HG03139 (cell line): ENCODE data around the gene SLC35A2.

Experiments
- ATAC-seq: cut with Tn5 transposase; IDR thresholded peaks from one replicate; pipeline ENCODE4 v1.9.1; 2021; ENCODE audit not compliant: unreplicated experiment

SLC35A2 gene

DNA sequence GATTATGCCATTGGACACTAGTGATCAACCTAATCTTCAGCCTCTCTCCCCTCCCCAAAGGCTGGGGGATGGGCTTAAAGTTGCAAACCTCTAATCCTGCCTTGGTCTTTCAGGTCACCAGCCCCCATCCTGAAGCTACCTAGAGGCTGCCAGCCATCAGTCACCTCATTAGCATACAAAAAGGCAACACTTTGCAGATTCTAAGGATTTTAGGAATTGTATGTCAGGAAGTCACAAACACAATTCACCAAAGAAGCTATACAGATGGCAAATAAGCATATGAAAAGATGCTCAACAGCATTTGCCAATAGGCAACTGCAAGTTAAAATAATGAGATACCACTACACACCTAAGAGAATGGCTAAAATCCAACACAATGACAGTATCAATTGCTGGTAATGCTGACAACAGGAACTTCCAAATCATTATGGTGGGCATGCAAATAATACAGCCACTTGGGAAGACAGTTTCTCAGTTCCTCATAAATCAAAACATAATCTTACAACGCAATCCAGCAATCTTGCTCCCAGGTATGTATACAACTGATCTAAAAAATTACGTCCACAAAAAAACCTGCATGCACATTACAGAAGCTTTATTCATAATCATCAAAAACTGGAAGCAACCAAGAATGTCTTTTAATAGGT lies 16.4 kb upstream of the SLC35A2 start:
- ATAC-seq = no peak

DNA sequence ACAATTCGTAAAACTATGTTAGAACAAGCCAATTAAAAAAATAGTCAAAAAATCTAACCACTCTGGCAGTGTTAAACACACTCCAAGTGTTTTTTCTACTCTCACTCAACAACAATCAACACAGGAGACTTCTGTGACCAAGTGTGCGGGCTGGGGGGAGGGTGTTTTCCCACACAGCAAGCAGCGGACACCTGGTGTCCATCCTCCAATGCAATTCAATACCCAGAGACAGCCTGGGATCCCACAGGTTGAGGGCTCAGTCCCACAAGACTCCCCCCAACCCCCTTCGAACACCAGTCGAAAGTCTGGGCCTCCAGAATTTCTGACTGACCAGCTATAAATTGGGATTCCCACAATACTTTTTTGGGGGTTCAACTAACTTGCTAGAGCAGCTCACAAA lies 15.7 kb upstream of the SLC35A2 start:
- ATAC-seq = no peak

DNA sequence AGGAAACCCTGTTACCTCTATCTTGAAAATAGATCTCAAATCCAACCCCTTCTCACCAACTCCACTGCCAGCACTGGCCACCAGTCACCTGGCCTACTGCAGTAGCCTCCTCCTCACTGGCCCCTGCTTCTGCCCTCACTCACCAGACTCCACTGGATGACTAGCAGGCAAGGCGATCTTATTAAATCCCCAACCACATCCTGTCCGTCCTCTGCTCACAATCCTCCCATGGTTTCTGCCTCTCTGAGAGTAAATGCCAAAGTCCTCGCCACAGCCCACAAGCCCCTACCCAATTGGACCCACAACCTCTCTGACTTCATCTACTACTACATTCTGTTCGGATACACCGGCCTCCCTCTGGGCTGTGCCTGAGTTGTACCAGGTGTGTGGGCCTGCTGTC lies 12.8 kb upstream of the SLC35A2 start:
- no peak for ATAC-seq

DNA sequence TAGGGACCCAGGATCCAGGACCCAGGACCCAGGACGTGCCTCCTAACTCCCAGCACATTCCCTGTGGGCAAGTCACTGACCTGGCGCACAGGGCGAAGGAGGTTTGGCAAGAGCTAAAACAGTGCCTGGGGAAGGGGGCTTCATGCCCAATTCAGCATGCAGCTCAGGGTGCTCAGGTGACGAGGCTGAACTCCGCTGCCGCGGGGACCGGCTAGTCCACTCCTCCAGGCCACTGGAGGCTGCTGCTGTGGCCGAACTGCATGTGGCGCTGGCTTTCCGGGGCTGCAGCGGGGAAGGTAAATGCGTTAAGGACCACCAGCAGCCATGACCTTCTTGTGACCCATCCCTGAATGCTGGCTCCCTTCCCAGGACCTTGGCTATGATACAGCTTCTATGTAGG lies 12.3 kb upstream of the SLC35A2 start:
- no peak for ATAC-seq

DNA sequence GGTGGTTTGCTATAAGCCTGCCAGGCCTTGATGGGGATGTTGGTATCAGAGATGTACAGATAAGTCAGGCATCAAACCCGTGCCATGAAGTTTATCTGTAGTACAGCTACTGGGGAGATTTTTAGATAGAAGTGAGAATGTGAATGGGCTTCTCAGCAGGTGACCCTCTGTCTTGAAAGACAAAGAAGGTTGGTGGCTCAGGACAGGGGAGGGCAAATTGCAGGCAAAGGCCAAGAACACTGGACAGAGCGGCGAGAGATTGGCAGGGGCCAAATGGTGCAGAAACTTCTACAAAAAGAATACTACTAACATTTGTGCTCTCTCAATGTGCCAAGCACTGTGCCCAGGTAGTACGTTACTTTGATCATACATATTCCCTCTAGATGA lies 9.3 kb upstream of the SLC35A2 start:
- no peak for ATAC-seq

DNA sequence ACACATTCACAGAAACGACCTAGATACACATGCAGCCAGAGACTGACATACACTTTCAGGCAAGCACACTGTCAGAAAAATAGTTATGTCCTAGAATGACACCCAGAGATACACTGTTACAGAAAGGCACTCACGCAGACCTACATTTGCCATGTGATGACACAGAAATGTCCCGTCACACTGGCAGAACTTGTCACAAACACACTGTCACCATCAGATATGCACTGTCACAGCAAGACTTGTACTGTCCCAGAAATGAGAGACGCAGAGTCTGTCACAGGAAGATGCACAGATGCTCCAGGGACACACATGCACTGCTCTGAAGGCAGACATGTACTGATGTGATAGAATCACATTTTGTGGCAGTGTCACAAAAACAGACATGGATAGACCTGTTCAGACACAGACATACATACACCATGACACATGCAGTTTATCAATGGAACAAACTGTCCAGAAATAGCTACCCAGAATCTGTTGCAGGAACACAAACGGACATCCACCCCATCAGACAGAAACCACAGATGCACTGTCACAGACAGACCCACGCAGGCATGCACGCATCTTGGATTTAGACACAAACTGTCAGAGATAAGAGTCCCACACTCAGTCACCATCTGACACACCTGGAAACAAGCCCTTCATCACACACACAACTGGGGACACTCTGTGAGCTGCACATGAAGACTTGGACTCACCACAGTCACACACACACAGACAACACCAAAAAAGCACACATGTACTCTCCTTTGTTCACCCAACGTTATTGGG lies 8.7 kb upstream of the SLC35A2 start:
- no peak for ATAC-seq

DNA sequence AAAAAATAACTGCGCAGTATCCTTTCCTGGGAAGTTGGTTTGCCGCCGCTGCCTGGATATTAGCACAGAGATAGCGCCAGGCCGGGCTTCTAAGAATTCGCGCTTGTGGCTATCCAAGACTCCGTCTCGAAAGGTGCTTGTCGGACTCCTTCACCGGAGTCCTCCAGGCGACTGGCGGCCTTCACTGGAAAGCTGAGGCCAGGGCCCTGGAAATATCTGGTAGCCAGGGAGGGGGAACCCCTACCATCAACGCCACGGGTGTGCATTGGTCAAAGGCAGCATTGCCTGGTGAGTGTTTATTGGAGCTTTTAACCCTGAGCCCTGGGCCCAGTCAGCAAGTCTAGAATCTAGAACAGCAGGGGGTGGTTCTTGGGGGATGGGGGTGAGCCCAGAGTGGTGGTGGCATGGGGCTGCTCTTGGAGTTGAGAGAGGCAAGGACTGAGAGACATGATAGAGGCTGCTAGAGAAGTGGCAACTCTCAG lies 8.0 kb upstream of the SLC35A2 start:
- no peak for ATAC-seq

DNA sequence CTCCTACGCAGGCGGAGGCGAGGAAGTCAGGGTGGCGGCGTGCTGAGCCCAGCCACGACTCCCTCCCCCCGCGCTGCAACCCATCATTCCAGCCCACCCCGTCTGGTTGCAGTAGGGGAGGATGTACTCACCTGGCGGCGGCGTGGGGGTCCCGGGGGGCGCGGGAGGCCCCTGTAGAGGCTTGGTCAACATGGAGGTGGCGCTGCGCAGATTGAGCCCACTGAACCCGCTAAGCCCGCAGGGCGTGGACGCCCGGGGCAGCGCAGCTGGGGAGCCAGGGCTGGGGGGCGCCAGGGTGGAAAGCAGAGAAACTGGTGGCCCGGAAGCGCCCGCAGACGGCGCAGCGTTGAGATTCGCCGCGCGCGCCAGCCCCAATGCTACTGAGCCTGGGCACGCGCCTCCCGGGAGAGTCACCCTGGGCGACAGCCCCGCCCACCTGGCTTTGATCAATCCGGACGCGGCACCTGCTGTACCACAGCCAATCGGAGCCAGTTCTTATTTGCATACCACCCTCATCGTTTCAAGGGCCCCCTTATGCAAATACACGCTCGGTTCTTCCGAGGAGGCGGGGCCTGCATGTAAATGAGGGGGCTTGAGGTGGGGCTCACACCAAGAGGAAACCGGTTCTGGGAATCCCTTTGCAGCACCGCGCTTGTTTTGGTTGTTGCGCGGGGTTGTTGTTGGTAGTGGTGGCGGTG lies 7.3 kb upstream of the SLC35A2 start, which contains the start of gene PIM2:
TSS of gene PIM2 (minus strand) at position 382 of the 698 bp plus-strand sequence. CDS start at position 192, 190 bp downstream.
- peak; percentile 78 for ATAC-seq

DNA sequence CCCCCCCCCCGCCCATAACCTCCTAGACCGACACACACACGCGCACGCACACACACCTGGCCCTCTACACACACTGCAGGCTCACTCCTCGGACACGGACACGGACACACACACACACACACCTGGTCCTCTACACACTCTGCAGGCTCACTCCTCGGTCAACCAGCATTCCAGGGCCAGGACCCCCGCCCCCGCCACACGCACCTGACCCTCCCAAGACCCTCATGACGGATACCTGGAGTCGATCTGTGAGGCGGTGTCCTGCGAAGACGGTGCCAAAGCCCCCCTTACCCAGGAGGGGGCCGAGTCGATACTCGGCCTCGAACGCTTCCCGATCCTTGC lies 6.8 kb upstream of the SLC35A2 start:
- ATAC-seq = no peak

DNA sequence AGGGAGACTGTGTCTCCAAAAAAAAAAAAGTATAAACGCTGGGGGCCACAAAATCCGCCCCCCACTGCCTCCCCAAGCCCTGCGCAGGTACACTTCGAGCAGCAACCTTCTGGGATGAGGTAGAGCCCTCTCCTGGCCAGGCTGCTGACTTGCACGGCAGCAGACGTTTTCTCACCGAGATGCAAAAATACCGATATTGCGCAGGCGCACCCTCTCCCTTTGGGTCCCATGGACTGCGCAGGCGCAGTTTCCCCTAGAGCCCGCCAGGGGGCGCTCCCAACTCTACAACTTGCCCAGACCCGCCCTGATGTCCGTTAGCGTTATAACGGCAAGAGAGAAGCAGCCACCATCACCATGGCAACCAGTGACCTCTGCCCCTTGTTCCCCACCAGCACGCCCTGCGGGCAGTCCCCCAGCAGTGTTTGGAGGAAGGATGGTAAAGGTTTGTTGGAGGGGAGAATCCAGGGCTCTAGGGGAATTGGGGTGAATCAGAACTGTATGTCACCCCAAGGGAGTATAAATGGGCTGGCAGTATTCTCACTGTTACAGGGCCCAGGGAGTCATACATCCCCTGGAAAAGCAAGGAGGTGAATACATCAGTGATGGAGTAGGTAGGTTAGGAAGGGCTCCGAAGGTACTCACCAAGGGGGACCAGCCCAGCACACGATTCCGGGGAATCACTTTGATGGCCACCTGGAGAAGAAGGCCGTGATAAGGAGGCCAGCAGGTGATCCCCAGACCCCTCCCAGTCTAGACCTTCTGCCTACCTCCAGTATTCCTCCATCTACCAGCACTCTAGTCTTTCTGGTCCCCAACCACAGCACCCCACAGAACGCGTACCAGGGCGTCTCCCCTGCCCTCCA lies 5.9 kb upstream of the SLC35A2 start:
- peak; percentile 42 for ATAC-seq

DNA sequence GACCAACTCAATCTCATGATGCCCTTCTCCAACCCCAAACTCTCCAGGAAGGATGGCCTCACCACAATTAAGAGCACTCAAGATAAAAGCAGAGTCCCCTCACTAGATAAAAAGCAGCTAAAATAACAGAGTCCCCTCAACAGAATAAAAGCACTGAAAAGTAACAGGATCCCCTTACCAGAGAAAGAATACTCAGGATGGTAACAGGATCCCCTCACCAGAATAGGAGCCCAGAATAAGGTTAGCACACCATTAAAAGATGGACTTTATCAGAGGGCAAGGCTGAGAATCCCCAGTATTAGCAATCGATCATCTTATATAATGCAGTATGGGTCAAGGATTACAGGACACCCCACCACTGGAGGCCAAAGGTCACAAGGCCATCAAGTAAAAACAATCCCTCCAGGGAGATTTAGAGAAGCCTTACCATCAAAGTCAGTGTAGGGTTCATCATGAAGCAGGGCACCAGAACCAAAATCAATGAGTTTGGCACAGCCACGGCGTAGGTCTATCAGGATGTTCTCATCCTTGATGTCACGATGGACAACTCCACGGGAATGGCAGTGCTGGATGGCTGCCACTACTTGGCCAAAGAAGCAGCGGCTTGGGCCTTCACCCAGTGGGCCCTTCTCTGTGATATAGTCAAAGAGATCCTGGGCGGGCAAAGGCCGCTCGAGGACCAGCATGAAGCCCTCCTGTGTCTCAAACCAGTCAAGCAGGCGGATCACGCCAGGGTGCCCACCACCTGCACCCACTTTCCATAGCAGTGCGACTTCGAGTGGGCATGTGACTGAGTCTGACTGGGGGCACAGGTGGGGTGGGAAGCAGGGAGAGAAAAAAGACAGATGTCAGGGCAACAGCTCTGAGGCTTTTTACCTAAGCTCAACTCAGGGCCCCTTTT lies 3.4 kb upstream of the SLC35A2 start:
- ATAC-seq = no peak

DNA sequence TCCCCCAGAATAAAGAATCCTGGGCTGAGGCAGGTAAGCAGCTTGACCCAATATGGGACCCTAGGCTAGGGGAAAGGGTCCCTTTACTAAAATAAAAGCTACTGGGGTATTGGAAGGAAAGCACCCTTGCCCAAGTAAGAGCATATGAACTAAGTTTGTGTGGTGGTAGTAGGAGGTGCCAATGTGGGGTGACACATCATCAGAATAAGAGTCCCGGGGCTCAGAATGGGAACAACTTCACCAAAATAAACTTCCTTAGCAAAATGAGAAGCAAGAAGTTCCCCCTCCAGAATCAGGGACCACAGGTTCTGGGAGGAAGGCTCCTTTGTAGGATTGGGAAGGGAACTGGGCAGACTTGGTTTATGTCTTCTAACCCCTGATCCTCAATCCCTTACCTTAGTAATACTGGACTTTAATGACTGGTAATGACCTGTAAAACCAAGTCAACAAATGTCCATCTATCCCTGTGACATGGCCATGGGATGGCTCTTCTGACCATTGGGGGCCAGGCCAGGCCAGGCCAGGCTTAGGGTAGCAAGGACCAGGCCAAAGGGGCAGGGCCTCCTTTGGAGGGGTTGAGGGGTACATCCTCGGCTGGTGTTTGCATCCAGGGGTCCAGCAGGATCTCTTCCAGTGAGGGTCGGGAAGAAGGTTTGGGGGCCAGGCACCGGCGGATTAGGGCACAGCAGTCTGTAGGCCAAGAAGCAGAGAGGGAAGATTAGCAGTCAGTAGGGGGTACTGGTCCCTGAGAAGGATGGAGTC lies 2.3 kb upstream of the SLC35A2 start:
- ATAC-seq = no peak

DNA sequence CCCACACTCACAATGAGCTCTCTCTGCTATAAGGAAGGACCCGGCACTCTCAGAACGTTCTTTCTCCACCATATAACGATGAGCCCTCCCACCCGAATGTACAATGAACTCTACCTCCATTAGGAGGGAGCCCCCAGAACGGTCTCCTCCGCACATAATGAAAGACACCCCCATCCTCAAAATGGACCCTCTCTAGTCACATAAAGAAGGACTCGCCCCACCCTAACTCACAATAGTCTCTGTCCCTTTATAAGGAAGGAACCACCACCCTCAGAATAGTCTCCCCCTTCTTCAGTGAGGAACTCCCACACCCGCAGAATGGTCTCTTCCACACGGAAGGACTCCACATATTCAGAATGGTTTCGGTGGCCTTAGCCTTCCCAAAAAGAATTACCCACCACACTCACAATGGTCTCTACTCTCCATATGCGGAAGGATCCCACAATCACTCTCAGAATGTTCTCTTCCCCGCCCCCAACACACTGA lies 477 bp downstream of the SLC35A2 start:
- no peak for ATAC-seq

DNA sequence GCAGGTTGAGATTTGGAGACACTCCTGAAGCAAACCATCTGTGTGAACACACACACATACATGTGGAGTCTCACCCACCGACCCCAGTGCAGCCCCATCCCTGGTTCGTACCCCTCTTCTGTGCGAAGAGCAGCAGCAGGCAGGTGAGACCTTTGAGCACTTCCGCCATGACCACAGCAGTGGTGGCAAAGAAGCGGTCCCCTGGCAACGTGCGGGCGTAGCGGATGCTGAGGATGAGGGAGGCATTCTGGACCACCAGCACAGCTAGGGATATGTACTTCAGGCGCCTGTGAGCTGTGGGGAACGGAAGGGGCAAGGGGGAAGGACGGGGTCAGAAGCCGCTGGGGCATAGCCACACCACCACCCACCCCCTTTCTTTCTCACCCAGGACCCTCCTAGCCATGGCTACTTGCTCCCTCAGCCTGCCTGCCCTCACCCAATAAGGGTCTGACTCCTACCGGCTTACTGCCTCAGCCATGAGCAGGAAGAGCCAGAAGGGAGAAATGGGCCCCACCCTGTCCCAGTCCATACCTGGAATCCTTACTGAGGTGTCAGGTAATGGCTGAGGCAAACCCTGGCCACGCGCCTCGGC lies 1.6 kb downstream of the SLC35A2 start:
- no peak for ATAC-seq

DNA sequence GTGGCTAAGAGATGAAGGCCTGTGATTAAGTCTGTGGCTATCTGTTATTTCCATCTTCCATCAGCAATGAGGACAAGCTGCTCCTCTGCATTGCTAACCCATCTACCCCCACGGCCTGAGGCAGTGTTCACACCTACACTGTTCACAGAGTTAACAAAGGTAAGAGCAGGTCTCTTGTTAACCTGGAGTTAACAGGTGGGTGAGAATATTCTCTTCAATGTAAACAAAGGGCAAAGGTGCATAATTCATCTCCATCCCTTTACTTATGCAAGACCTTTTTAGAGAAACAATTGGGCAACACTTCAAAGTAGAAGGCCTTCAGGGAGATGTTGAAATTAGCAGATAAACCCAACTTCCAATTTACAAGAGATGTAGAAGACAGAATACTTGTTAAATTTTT lies 2.8 kb downstream of the SLC35A2 start:
- ATAC-seq = no peak

DNA sequence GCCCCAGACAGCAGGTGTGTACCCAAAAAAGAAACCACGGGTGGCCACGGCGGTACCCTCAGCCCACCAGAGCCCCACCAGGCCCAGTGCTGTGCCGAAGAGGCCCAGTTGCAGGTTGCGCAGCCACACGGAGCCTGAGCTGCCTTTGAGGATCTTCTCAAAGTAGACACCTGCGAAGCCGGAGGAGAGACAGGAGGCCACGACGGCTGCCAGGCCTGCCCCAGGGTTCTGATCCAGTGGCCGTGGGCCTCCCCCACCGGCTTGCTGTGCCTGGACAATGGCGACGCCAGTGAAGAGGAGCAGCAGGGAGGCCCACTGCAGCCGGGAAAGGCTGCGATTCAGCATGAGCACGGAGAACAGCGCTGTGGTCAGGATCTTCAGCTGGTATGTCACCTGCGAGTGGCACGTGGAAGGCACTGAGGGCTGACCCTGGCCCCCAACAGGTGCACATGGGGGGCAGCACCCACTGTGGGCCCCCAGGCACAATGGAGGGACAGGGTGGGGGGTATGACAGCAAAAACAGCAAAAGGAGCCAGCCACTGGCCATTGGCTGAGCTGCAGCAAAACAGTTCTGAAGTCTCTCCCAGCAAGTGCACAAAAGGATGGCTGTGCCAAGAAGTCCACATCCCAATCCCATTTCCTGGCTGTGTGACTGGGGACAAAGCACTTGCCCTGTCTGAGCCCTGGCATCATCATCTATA lies 6.2 kb downstream of the SLC35A2 start:
- no peak for ATAC-seq

DNA sequence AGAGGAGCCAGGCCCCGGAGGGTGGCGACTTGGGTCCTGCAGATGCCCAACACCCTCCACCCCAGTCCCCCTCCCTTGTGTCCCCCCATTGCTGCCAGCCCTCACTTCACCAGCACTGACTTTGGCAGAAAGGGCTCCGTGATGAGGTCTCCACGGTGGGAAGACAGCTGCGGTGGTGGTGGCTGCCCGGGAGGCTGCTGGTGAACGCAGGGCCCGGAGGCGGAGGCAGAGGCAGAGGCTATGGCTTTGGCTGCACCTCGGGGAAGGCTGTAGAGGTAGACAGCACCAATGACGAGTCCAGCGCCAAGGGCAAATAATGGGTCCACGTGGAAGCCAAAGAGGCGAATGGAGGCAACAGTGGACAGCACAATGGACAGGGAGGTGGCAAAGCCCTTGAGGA lies 6.8 kb downstream of the SLC35A2 start:
- ATAC-seq = no peak

DNA sequence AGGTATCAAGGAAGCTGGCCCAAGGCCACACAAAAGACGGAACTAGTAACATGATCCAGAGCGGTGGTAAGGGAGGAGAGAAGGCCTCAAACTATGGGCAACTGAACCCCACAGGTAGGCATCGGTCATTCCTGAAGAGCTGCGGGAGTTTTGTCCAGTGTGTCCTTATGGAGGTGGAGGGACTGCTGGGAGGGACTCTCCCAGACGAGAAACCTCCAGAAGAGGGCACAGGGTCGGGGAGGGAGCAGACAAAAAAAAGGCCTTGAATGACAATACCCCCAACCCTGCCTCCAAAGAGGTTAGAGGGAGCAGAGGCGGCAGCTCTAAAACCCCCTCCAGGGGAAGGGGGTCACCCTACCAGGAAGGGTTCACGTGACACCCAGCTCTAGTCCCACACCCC lies 7.3 kb downstream of the SLC35A2 start:
- ATAC-seq = no peak
